ENCODE data around the gene NRXN3.

Gene NRXN3

DNA sequence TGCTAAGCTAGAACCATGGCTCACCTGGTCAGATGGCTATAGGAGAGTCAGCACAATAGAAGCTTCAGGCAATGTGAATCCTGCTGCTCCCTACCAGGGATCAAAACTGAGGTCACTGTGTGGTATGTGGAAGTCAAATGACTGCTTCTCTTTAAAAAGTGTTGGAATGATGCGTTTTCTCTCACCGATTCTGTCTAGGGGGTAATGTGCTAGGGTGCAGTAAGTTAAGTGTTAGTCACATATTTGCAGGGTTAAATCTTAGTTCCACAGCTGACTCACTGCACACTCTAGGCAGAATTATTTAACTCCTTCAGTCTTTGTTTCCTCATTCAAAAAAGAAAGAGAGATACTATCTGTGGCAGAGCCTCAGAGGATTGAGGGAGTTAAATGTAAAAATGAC is 1344.5 kb downstream of the NRXN3 start:
- Histone ChIP-seq H3K9ac (ENCODE audit: low read depth, low read length) (no peak overlapping the region), H3K4me1 (ENCODE audit: control insufficient read depth, insufficient read depth, low read length) (peaks cover 18% of the 10 kb centered on the region), H3K4me3 (ENCODE audit: low read length) (no peak overlapping the region), H3K36me3 (ENCODE audit: insufficient read depth, low read length) (no peaks in the 10 kb centered on the region), H3K4me2 (ENCODE audit: low read length) (peak overlapping the region; percentile 24), H3K9me3 (replicated peaks; ENCODE audit: low read length) (no peaks in the 10 kb centered on the region), H3K27me3 (ENCODE audit: control insufficient read depth, insufficient read depth, low read length) (no peaks in the 10 kb centered on the region)

DNA sequence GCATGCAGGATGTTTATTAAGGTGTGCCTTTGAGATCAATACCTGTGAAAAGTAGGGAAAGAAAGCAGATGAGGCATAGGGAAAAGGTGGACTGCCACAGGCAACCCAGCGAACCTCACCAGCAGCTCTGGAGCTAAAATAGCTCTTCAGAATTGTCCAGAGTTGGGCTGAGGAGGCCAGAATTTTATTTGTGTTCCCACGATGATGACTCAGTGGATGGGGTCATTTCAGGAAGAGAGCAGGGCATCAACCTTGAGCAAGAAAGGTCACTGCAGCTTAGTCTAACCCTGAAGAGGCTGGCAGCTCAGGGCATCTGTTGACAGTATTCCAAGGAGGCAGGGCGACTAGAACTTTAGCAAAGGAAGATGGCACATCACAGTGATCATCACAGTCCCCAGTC is 1345.0 kb downstream of the NRXN3 start:
- Histone ChIP-seq H3K9ac (ENCODE audit: low read depth, low read length) (no peak overlapping the region), H3K4me3 (ENCODE audit: low read length) (no peak overlapping the region), H3K4me1 (ENCODE audit: control insufficient read depth, insufficient read depth, low read length) (peaks cover 17% of the 10 kb centered on the region), H3K4me2 (ENCODE audit: low read length) (peak overlapping the region; percentile 24), H3K9me3 (replicated peaks; ENCODE audit: low read length) (no peaks in the 10 kb centered on the region), H3K27me3 (ENCODE audit: control insufficient read depth, insufficient read depth, low read length) (no peaks in the 10 kb centered on the region), H3K36me3 (ENCODE audit: insufficient read depth, low read length) (no peaks in the 10 kb centered on the region)

DNA sequence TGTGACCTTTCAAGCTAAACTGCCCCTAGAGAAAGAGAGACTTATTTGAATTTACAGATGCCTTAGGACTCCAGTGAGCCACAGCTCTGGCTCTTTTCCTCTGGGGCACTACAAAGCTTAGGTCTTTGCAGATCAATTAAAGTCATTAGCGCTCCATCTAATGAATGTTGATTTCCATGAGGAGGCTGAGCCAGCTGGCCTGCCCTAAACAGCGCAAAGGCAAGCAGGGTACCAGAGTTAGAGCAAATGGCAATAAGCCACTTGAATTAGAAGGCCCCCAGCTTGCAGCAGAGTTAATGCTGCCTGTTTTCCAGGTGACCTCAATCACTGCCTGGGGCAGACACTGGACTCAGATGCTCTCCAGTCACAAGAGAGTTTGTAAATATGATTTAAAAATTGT is 1345.8 kb downstream of the NRXN3 start:
- no peaks in the 10 kb centered on the region for H3K36me3 ChIP-seq (ENCODE audit: insufficient read depth, low read length)
- no peak overlapping the region for H3K4me3 ChIP-seq (ENCODE audit: low read length)
- H3K27me3 ChIP-seq (ENCODE audit: control insufficient read depth, insufficient read depth, low read length) = no peaks in the 10 kb centered on the region
- no peak overlapping the region for H3K4me2 ChIP-seq (ENCODE audit: low read length)
- no peaks in the 10 kb centered on the region for H3K9me3 ChIP-seq (replicated peaks; ENCODE audit: low read length)
- no peak overlapping the region for H3K9ac ChIP-seq (ENCODE audit: low read depth, low read length)
- peaks cover 13% of the 10 kb centered on the region for H3K4me1 ChIP-seq (ENCODE audit: control insufficient read depth, insufficient read depth, low read length)

DNA sequence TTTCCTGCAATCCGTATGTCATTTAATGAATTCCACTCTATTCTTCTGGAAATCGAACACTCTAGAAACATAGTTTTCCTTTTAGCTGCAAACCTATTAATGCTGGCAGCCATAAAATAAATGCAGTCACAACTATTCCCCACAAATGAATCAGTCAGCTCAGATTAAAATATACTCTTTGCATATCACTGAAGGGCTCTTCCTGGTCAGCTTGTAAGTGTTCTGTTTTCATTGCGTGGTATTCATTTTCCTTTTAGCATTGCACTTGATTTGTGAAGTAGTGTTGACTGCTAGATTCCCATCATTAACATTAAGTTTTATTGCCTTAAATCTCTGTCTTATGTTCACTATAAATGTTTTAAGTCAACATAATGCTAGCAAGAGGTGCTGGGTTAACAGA is 1355.2 kb downstream of the NRXN3 start:
- Histone ChIP-seq H3K36me3 (ENCODE audit: insufficient read depth, low read length) (no peaks in the 10 kb centered on the region), H3K4me1 (ENCODE audit: control insufficient read depth, insufficient read depth, low read length) (no peaks in the 10 kb centered on the region), H3K27me3 (ENCODE audit: control insufficient read depth, insufficient read depth, low read length) (no peaks in the 10 kb centered on the region), H3K9me3 (replicated peaks; ENCODE audit: low read length) (no peaks in the 10 kb centered on the region), H3K9ac (ENCODE audit: low read depth, low read length) (no peak overlapping the region), H3K4me3 (ENCODE audit: low read length) (no peak overlapping the region), H3K4me2 (ENCODE audit: low read length) (no peak overlapping the region)

DNA sequence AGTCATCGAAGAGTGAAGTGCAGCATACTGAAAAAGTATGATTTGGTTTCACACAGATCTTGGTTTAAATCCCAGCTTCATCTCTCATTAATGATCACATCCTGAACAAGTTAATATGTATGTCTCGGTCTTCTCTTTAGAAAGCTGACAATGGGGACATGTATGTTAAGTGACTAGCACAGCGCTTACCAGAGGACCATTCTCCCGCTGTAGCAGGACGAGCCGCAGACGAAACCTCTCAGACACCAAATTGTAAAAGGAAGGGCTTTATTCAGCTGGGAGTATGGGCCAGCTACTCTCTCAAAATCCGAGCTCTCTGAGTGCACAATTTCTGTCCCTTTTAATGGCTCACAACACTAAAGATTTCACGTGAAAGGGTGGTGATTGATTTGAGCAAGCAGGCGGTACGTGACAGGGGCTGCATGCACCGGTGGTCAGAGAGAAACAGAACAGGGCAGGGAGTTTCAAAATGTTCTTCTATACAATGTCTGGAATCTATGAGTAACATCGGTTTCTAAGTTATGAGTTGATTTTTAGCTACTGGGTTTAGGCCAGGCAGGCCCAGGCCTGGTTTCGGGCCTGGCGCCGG is 1358.7 kb downstream of the NRXN3 start:
- Histone ChIP-seq H3K4me3 (ENCODE audit: low read length) (no peak overlapping the region), H3K9me3 (replicated peaks; ENCODE audit: low read length) (no peaks in the 10 kb centered on the region), H3K9ac (ENCODE audit: low read depth, low read length) (no peak overlapping the region), H3K4me1 (ENCODE audit: control insufficient read depth, insufficient read depth, low read length) (no peaks in the 10 kb centered on the region), H3K27me3 (ENCODE audit: control insufficient read depth, insufficient read depth, low read length) (no peaks in the 10 kb centered on the region), H3K4me2 (ENCODE audit: low read length) (no peak overlapping the region), H3K36me3 (ENCODE audit: insufficient read depth, low read length) (no peaks in the 10 kb centered on the region)

DNA sequence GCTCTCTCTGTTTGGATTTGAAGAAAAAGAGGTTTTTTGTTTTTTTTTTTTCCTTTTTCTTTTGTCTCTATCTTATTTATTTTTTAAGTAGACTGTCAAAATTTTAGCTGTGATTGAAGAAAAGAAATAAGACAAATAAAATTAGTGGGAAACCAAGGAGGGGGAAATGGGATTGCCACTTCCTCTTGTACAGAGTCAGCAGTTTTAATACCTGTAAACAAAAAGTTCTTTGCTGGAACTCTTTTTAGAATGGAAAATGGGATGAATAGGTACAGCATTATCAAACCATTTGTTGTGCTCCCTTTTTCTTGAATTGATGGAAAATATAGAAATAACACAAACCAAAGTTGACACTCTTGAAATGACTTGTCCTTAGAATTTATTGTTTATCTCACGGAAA is 1360.4 kb downstream of the NRXN3 start:
- Histone ChIP-seq H3K27me3 (ENCODE audit: control insufficient read depth, insufficient read depth, low read length) (no peaks in the 10 kb centered on the region), H3K36me3 (ENCODE audit: insufficient read depth, low read length) (no peaks in the 10 kb centered on the region), H3K9ac (ENCODE audit: low read depth, low read length) (no peak overlapping the region), H3K4me1 (ENCODE audit: control insufficient read depth, insufficient read depth, low read length) (no peaks in the 10 kb centered on the region), H3K4me2 (ENCODE audit: low read length) (no peak overlapping the region), H3K9me3 (replicated peaks; ENCODE audit: low read length) (no peaks in the 10 kb centered on the region), H3K4me3 (ENCODE audit: low read length) (no peak overlapping the region)

DNA sequence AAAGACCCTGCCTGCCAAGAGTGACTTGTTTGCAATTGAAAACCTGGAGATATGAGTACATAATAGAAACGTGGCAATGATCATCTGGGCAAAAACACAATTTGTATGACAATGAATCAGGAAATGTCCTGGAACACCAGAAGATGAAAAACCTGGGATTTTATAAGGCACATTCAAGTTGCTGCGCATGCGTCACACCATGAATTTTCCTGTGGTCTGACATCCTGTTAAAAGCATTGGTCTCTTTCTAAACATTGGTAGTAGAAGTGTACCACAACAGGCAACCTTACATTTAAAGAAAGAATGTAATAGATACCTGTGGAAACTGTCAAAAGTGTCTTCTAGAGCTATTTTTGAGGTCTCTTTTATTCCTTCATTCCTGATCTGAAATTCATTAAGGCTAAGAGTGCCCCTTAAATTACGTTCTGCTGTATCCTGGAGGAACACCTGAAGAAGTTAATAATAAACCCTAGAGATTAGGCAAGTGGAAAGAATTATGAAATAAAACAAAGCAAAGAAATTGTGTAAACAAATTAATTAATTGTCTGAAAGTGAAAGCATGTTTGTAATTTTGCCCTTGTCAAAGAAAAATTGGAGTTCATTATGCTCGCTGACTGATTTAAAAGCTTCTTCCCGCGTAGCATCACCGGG is 1364.7 kb downstream of the NRXN3 start:
- Histone ChIP-seq H3K4me2 (ENCODE audit: low read length) (no peak overlapping the region), H3K36me3 (ENCODE audit: insufficient read depth, low read length) (no peaks in the 10 kb centered on the region), H3K4me3 (ENCODE audit: low read length) (no peak overlapping the region), H3K27me3 (ENCODE audit: control insufficient read depth, insufficient read depth, low read length) (no peaks in the 10 kb centered on the region), H3K9me3 (replicated peaks; ENCODE audit: low read length) (no peaks in the 10 kb centered on the region), H3K4me1 (ENCODE audit: control insufficient read depth, insufficient read depth, low read length) (no peaks in the 10 kb centered on the region), H3K9ac (ENCODE audit: low read depth, low read length) (no peak overlapping the region)

DNA sequence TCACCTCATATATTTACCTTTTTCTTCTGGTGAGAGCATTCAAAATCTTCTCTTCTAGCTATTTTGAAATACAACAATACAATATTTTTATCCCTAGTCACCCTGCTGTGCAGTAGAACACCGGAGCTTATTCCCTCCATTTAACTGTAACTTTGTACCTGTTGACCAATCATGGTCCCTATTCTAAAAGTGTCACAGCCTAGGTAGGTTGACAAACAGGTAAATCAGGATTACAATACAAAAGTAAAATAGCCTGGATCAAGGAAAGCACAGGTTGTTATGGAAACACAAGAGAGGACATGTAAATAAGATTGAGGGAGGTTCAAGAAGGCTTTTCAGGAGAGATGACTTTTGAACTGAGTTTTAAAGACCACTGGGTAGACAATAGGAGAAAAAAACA is 1370.2 kb downstream of the NRXN3 start:
- Histone ChIP-seq H3K27me3 (ENCODE audit: control insufficient read depth, insufficient read depth, low read length) (no peaks in the 10 kb centered on the region), H3K4me1 (ENCODE audit: control insufficient read depth, insufficient read depth, low read length) (peaks cover 31% of the 10 kb centered on the region), H3K9me3 (replicated peaks; ENCODE audit: low read length) (no peaks in the 10 kb centered on the region), H3K36me3 (ENCODE audit: insufficient read depth, low read length) (no peaks in the 10 kb centered on the region), H3K4me2 (ENCODE audit: low read length) (no peak overlapping the region), H3K9ac (ENCODE audit: low read depth, low read length) (no peak overlapping the region), H3K4me3 (ENCODE audit: low read length) (no peak overlapping the region)

DNA sequence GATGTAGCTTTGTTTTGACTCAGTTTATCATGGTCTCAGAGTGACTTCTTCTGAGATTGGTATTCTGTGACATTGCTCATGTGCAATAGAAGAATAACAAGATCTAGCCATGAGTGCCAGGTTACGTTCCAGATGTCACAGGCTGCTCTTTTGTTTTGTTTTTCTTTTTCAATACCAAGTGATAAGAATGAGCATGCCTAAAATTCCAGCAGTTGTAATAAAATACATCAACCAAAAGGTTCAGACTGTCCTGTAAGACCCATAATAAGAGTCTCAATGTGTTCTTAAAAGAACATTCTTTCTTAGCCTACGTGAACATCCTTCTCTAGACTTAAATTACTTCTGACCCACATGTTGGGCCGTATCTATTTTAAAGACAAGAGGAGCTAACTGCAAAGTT is 1371.9 kb downstream of the NRXN3 start:
- H3K4me2 ChIP-seq (ENCODE audit: low read length) = no peak overlapping the region
- no peaks in the 10 kb centered on the region for H3K36me3 ChIP-seq (ENCODE audit: insufficient read depth, low read length)
- H3K4me1 ChIP-seq (ENCODE audit: control insufficient read depth, insufficient read depth, low read length) = peaks cover 31% of the 10 kb centered on the region
- no peak overlapping the region for H3K9ac ChIP-seq (ENCODE audit: low read depth, low read length)
- no peak overlapping the region for H3K4me3 ChIP-seq (ENCODE audit: low read length)
- H3K27me3 ChIP-seq (ENCODE audit: control insufficient read depth, insufficient read depth, low read length) = no peaks in the 10 kb centered on the region
- no peaks in the 10 kb centered on the region for H3K9me3 ChIP-seq (replicated peaks; ENCODE audit: low read length)

DNA sequence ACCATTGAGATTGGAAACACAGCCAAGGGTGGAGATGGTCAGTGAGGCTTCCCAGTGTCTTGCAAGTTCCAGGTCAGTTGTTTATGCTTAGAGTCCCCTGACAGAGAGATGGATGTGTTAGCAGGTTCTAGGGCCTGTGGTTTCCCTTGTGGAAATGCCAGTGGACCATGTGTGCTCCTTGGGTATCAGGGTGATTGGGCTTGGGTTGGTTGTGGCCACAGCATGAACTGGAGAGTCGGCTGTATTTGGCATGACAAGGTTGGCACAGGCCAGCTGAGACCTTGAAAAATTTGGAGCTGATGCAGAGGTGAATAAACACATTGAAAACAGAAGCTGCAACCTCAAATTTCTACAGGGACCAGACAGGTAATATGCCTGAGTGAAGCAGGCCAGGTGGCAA is 1373.2 kb downstream of the NRXN3 start:
- Histone ChIP-seq H3K4me2 (ENCODE audit: low read length) (no peak overlapping the region), H3K9me3 (replicated peaks; ENCODE audit: low read length) (no peaks in the 10 kb centered on the region), H3K9ac (ENCODE audit: low read depth, low read length) (no peak overlapping the region), H3K36me3 (ENCODE audit: insufficient read depth, low read length) (no peaks in the 10 kb centered on the region), H3K4me1 (ENCODE audit: control insufficient read depth, insufficient read depth, low read length) (peaks cover 31% of the 10 kb centered on the region), H3K27me3 (ENCODE audit: control insufficient read depth, insufficient read depth, low read length) (no peaks in the 10 kb centered on the region), H3K4me3 (ENCODE audit: low read length) (no peak overlapping the region)

DNA sequence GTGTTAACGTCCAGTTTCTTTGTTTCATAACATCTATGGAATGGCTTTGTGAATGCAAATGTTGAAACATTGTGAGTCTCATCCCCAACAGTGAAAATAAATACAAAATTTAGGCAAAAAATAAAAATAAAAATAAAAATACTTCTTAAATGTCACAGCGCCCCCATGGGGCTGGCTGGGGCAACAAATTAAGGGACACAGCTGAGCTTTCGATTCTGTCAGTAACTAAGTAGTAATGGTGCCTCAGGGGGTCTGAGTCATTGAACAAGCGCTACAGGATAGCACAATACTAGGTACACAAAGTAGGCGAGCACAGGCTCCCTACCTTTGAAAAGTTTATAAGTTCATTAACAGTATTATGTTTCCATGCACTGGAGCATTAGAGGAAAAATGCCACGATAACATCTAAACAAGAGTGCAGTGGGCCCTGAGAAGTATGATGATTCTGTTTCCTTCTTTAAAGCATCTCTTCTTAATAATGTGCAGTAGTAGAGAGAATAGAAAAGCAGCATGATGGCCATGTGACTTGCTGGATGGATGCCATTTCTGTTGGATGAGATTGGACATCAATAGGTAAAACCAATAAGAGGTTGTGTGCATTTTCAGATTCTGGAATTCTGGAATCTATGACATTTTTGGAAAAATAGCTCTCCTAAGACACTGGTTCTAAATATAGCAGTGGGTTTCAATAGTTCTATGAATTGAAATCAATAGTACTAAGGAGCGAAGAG is 1374.0 kb downstream of the NRXN3 start:
- Histone ChIP-seq H3K36me3 (ENCODE audit: insufficient read depth, low read length) (no peaks in the 10 kb centered on the region), H3K27me3 (ENCODE audit: control insufficient read depth, insufficient read depth, low read length) (no peaks in the 10 kb centered on the region), H3K4me1 (ENCODE audit: control insufficient read depth, insufficient read depth, low read length) (peaks cover 31% of the 10 kb centered on the region), H3K9ac (ENCODE audit: low read depth, low read length) (peak overlapping the region; percentile 15), H3K4me3 (ENCODE audit: low read length) (no peak overlapping the region), H3K9me3 (replicated peaks; ENCODE audit: low read length) (no peaks in the 10 kb centered on the region), H3K4me2 (ENCODE audit: low read length) (no peak overlapping the region)

DNA sequence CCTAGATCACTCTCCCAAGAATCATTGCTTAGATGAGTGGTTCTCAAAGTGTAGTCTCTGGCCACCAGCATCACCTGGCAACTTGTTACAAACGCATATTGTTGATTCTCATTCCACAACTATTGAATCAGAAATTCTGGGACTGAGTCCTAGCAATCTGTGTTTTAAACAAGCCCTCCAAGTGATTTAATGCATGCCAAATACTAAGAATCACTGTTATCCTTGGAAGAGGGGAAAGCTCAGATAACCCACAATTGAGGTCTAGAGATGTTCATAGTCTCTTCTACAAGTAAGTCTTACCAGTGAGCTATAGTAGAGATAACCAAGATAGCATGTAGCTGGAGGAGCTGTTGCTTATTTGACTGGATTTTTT is 1374.5 kb downstream of the NRXN3 start:
- Histone ChIP-seq H3K9ac (ENCODE audit: low read depth, low read length) (peak overlapping the region; percentile 36), H3K9me3 (replicated peaks; ENCODE audit: low read length) (no peaks in the 10 kb centered on the region), H3K4me3 (ENCODE audit: low read length) (no peak overlapping the region), H3K36me3 (ENCODE audit: insufficient read depth, low read length) (no peaks in the 10 kb centered on the region), H3K4me1 (ENCODE audit: control insufficient read depth, insufficient read depth, low read length) (peaks cover 34% of the 10 kb centered on the region), H3K27me3 (ENCODE audit: control insufficient read depth, insufficient read depth, low read length) (no peaks in the 10 kb centered on the region), H3K4me2 (ENCODE audit: low read length) (no peak overlapping the region)
